Measurements from ENCODE around the gene PLP2.

Gene PLP2

GRCh38 chrX:49166914-49167739 lies 4.6 kb upstream of the PLP2 start:
- TF ChIP-seq CTCF (IDR thresholded peaks at IDR 0.05) (no peak), ZFX (IDR thresholded peaks at IDR 0.05; ENCODE audit: borderline replicate concordance) (no peak)
- H3K27ac ChIP-seq = no peak overlapping the region

GRCh38 chrX:49167740-49168108 lies 4.0 kb upstream of the PLP2 start:
- no peak for TF ChIP-seq CTCF (IDR thresholded peaks at IDR 0.05)
- no peak for TF ChIP-seq ZFX (IDR thresholded peaks at IDR 0.05; ENCODE audit: borderline replicate concordance)
- H3K27ac ChIP-seq = no peak overlapping the region

- no peak for TF ChIP-seq ZFX (IDR thresholded peaks at IDR 0.05; ENCODE audit: borderline replicate concordance)
- TF ChIP-seq CTCF (IDR thresholded peaks at IDR 0.05) = no peak
- no peak overlapping the region for H3K27ac ChIP-seq
Measured at GRCh38 chrX:49172280-49172780, 632 bp downstream of the PLP2 start.

GRCh38 chrX:49173544-49173943 lies 1.8 kb downstream of the PLP2 start:
- H3K27ac ChIP-seq = peak overlapping the region; percentile 37; the same call in 1 of the 2 replicates

GRCh38 chrX:49174723-49175122 lies 3.0 kb downstream of the PLP2 start:
- TF ChIP-seq ZFX (IDR thresholded peaks at IDR 0.05; ENCODE audit: borderline replicate concordance) (no peak), CTCF (IDR thresholded peaks at IDR 0.05) (no peak)
- H3K27ac ChIP-seq = 0 out of 2 replicates have a peak overlapping the region, but pooled peaks have one; percentile 10

GRCh38 chrX:49175435-49176274 lies 4.0 kb downstream of the PLP2 start:
- TF ChIP-seq ZFX (IDR thresholded peaks at IDR 0.05; ENCODE audit: borderline replicate concordance) = no peak
- no peak for TF ChIP-seq CTCF (IDR thresholded peaks at IDR 0.05)
- 0 out of 2 replicates have a peak overlapping the region, but pooled peaks have one; percentile 10 for H3K27ac ChIP-seq

- no peak overlapping the region for H3K27ac ChIP-seq
- TF ChIP-seq CTCF (IDR thresholded peaks at IDR 0.05) (no peak), ZFX (IDR thresholded peaks at IDR 0.05; ENCODE audit: borderline replicate concordance) (no peak)
Measured at GRCh38 chrX:49176421-49177326, 5.0 kb downstream of the PLP2 start.

Data from 22Rv1 (cell line).